ENCODE measurements around the gene AOPEP.

AOPEP gene

DNA sequence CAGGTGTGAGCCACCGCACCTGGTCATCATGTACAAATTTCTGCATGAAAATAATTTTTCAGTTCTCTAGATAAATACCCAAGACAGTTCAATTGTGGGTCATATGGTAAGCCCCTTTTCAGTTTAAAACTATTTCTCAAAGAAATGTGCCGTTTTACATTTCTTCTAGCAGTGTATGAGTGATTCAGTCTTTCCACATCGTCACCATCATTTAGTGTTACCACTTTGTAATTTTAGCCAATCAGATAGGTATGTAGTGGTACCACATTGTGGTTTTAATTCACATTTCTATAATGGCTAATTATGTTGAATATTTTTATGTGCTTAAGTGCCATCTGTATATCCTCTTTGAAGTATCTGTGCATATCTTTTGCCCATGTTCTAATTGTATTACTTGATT is 163.1 kb downstream of the AOPEP start:
- no peak overlapping the region for H3K9ac ChIP-seq (ENCODE audit: low read length)

DNA sequence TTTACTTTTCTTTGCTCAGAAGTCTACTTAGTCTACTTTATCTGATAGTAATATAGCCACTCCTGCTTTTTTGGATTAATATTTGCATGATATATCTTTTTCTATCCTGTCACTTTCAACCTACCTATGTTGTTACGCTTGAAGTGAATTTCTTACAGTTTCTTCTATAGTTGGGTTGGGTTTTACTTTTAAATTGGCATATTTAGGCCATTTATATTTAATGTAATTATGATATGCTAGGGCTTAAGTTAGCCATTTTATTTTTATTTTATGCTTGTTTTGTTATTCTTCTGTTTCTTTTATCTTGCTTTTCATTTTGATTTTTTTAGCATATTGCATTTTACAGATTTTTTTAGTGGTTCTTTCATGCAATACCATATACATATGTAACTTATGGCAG is 164.7 kb downstream of the AOPEP start:
- Histone ChIP-seq H3K27me3 (ENCODE audit: low read length) (no peaks in the 10 kb centered on the region), H3K36me3 (ENCODE audit: low read length) (peaks cover 12% of the 10 kb centered on the region), H3K9ac (ENCODE audit: low read length) (no peak overlapping the region), H2AFZ (ENCODE audit: low read depth, low read length, severe bottlenecking) (no peak overlapping the region), H4K20me1 (ENCODE audit: low read depth, low read length) (no peaks in the 10 kb centered on the region), H3F3A (ENCODE audit: insufficient read depth) (no peaks in the 10 kb centered on the region), H3K79me2 (ENCODE audit: insufficient read depth, low read length) (no peaks in the 10 kb centered on the region), H3K27ac (ENCODE audit: low read depth, low read length) (no peak overlapping the region), H3K4me3 (ENCODE audit: insufficient read depth, low read length, poor library complexity, severe bottlenecking) (no peak overlapping the region), H3K4me2 (ENCODE audit: low read depth, low read length, poor library complexity, severe bottlenecking) (no peak overlapping the region), H3K9me3 (ENCODE audit: insufficient read depth, low read length) (0 out of 2 replicates have a peak, but pooled peaks cover 9% of the 10 kb centered on the region), H3K9me2 (replicated peaks; ENCODE audit: insufficient read depth, low read length) (no peaks in the 10 kb centered on the region)
- no peak for TF ChIP-seq EZH2phosphoT487 (conservative IDR thresholded peaks at IDR 0.05; ENCODE audit: low read length)
- TF ChIP-seq, protein P1, sequence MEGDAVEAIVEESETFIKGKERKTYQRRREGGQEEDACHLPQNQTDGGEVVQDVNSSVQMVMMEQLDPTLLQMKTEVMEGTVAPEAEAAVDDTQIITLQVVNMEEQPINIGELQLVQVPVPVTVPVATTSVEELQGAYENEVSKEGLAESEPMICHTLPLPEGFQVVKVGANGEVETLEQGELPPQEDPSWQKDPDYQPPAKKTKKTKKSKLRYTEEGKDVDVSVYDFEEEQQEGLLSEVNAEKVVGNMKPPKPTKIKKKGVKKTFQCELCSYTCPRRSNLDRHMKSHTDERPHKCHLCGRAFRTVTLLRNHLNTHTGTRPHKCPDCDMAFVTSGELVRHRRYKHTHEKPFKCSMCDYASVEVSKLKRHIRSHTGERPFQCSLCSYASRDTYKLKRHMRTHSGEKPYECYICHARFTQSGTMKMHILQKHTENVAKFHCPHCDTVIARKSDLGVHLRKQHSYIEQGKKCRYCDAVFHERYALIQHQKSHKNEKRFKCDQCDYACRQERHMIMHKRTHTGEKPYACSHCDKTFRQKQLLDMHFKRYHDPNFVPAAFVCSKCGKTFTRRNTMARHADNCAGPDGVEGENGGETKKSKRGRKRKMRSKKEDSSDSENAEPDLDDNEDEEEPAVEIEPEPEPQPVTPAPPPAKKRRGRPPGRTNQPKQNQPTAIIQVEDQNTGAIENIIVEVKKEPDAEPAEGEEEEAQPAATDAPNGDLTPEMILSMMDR (IDR thresholded peaks at IDR 0.05; ENCODE audit: insufficient read depth, low read length, poor library complexity, severe bottlenecking): no peak

More for the DNA sequence above, 163.1 kb downstream of the AOPEP start:
- no peaks in the 10 kb centered on the region for H4K20me1 ChIP-seq (ENCODE audit: low read depth, low read length)
- peaks cover 12% of the 10 kb centered on the region for H3K36me3 ChIP-seq (ENCODE audit: low read length)
- H2AFZ ChIP-seq (ENCODE audit: low read depth, low read length, severe bottlenecking): no peak overlapping the region
- no peak overlapping the region for H3K4me2 ChIP-seq (ENCODE audit: low read depth, low read length, poor library complexity, severe bottlenecking)
- H3K27me3 ChIP-seq (ENCODE audit: low read length): no peaks in the 10 kb centered on the region
- no peak overlapping the region for H3K27ac ChIP-seq (ENCODE audit: low read depth, low read length)
- TF ChIP-seq EZH2phosphoT487 (conservative IDR thresholded peaks at IDR 0.05; ENCODE audit: low read length): no peak
- TF ChIP-seq, protein P1 (IDR thresholded peaks at IDR 0.05; ENCODE audit: insufficient read depth, low read length, poor library complexity, severe bottlenecking): no peak
- no peaks in the 10 kb centered on the region for H3K79me2 ChIP-seq (ENCODE audit: insufficient read depth, low read length)
- H3K9me2 ChIP-seq (replicated peaks; ENCODE audit: insufficient read depth, low read length): no peaks in the 10 kb centered on the region
- no peak overlapping the region for H3K4me3 ChIP-seq (ENCODE audit: insufficient read depth, low read length, poor library complexity, severe bottlenecking)
- 0 out of 2 replicates have a peak, but pooled peaks cover 9% of the 10 kb centered on the region for H3K9me3 ChIP-seq (ENCODE audit: insufficient read depth, low read length)
- no peaks in the 10 kb centered on the region for H3F3A ChIP-seq (ENCODE audit: insufficient read depth)

DNA sequence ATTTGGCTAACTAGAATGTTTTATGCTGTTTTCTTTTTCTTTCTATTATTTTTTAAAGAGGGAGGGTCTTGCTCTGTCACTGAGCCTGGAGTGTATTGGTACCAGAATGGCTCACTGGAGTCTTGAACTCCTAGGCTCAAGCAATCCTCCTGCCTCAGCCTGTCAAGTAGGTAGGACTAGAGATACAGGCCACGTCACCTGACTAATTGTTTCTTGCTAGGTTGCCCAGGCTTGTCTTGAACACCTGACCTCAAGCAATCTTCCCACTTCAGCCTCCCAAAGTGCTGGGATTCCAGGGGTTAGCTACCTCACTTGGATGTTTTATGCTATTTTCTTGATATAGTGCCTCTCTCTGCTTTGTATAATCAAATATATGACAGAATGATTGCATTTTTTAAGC is 166.2 kb downstream of the AOPEP start:
- Histone ChIP-seq H3K27me3 (ENCODE audit: low read length) (no peaks in the 10 kb centered on the region), H2AFZ (ENCODE audit: low read depth, low read length, severe bottlenecking) (no peak overlapping the region), H3K4me3 (ENCODE audit: insufficient read depth, low read length, poor library complexity, severe bottlenecking) (no peak overlapping the region), H4K20me1 (ENCODE audit: low read depth, low read length) (no peaks in the 10 kb centered on the region), H3K4me2 (ENCODE audit: low read depth, low read length, poor library complexity, severe bottlenecking) (no peak overlapping the region), H3K27ac (ENCODE audit: low read depth, low read length) (no peak overlapping the region), H3K9ac (ENCODE audit: low read length) (no peak overlapping the region), H3K36me3 (ENCODE audit: low read length) (peaks cover 12% of the 10 kb centered on the region), H3K79me2 (ENCODE audit: insufficient read depth, low read length) (no peaks in the 10 kb centered on the region), H3F3A (ENCODE audit: insufficient read depth) (no peaks in the 10 kb centered on the region), H3K9me2 (replicated peaks; ENCODE audit: insufficient read depth, low read length) (no peaks in the 10 kb centered on the region), H3K9me3 (ENCODE audit: insufficient read depth, low read length) (0 out of 2 replicates have a peak, but pooled peaks cover 9% of the 10 kb centered on the region)
- no peak for TF ChIP-seq EZH2phosphoT487 (conservative IDR thresholded peaks at IDR 0.05; ENCODE audit: low read length)

DNA sequence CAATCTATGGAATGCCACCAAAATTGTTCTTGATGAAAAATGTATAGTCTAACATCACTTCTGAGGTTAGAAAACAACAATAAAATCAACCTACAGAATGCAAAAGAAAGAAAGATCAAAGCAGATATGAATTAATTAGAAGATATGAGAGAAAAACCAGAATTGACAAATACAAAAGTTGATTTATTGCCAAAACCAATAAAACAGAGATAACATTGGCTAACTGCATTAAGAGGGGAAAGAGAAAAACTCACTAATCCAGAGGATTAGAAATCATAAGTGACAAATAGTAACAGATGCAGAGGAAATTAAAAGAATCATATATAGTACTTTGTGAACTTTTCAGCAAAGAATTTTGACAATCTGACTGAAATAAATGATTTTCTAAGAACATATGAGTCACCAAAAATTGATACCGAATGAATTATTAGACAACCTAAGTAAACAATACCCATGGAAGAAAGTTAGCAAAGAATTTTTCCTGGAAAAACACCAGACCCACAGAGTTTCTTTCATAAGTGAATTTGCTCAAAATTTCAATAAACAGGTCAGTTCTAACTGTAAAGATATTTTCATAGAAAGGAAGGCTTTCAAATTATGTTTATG is 167.7 kb downstream of the AOPEP start:
- H3K9ac ChIP-seq (ENCODE audit: low read length): no peak overlapping the region
- H3K27ac ChIP-seq (ENCODE audit: low read depth, low read length): no peak overlapping the region
- H3K36me3 ChIP-seq (ENCODE audit: low read length): peaks cover 12% of the 10 kb centered on the region
- H3K9me3 ChIP-seq (ENCODE audit: insufficient read depth, low read length): 0 out of 2 replicates have a peak, but pooled peaks cover 9% of the 10 kb centered on the region
- H3K4me2 ChIP-seq (ENCODE audit: low read depth, low read length, poor library complexity, severe bottlenecking): no peak overlapping the region
- no peaks in the 10 kb centered on the region for H4K20me1 ChIP-seq (ENCODE audit: low read depth, low read length)
- no peaks in the 10 kb centered on the region for H3K9me2 ChIP-seq (replicated peaks; ENCODE audit: insufficient read depth, low read length)
- no peaks in the 10 kb centered on the region for H3F3A ChIP-seq (ENCODE audit: insufficient read depth)
- TF ChIP-seq, protein P1 (IDR thresholded peaks at IDR 0.05; ENCODE audit: insufficient read depth, low read length, poor library complexity, severe bottlenecking): no peak
- no peak for TF ChIP-seq EZH2phosphoT487 (conservative IDR thresholded peaks at IDR 0.05; ENCODE audit: low read length)
- H3K79me2 ChIP-seq (ENCODE audit: insufficient read depth, low read length): no peaks in the 10 kb centered on the region
- H3K4me3 ChIP-seq (ENCODE audit: insufficient read depth, low read length, poor library complexity, severe bottlenecking): no peak overlapping the region
- no peaks in the 10 kb centered on the region for H3K27me3 ChIP-seq (ENCODE audit: low read length)
- H2AFZ ChIP-seq (ENCODE audit: low read depth, low read length, severe bottlenecking): no peak overlapping the region

Data from SU-DHL-6 (cell line).